Heart left ventricle (tissue), 16 donors: Measurements from ENCODE around the gene FAM120B. TPM values are rescaled to one million over a fixed set of nuclear protein-coding genes. Genes with fewer than 3 reads are reported as not detected.
A peak's percentile ranks its signal among the peaks of the same experiment; 100 is the strongest.

Experiments
- ATAC-seq, 4 donors: fragments of 200-7000 bp; cut with Tn5 transposase; one replicate each; pipeline ENCODE4 v1.9.1; 2020 to 2022; ENCODE audit warnings: moderate library complexity in 4 of 4, mild to moderate bottlenecking in 3 of 4, moderate number of reproducible peaks in 1 of 4
- DNase-seq, 5 donors: peaks; one replicate each; pipeline ENCODE4 v3.0.0-alpha.2; 2020
- H3K27ac ChIP-seq, 12 donors: fragments of 200-600 bp; sonication (generic) in 4 of 12; one replicate each; pipeline versions ENCODE4 v1.5.0 to v1.8.0; 2016 to 2022; ENCODE audit warnings: mild to moderate bottlenecking in 2 of 12
- H3K27me3 ChIP-seq, 9 donors: fragments of 200-600 bp; sonication (generic) in 2 of 9; one replicate each; pipeline versions ENCODE4 v1.5.1 to v1.8.0; 2016 to 2022; ENCODE audit warnings: mild to moderate bottlenecking in 3 of 9
- H3K36me3 ChIP-seq, 9 donors: fragments of 200-600 bp; sonication (generic) in 2 of 9; one replicate each; pipeline versions ENCODE4 v1.5.0 to v1.8.0; 2018 to 2022; ENCODE audit warnings: mild to moderate bottlenecking in 2 of 9
- H3K4me1 ChIP-seq, 12 donors: fragments of 200-600 bp; sonication (generic) in 4 of 12; one replicate each; pipeline versions ENCODE4 v1.5.0 to v1.8.0; 2016 to 2022; ENCODE audit warnings: mild to moderate bottlenecking in 3 of 12
- H3K4me3 ChIP-seq, 12 donors: fragments of 200-600 bp; sonication (generic) in 4 of 12; one replicate each; pipeline versions ENCODE4 v1.5.0 to v1.8.0; 2017 to 2022; ENCODE audit warnings: mild to moderate bottlenecking in 9 of 12, moderate library complexity in 4 of 12
- H3K9me3 ChIP-seq, 12 donors: fragments of 200-600 bp; sonication (generic) in 4 of 12; one replicate each; pipeline versions ENCODE4 v1.5.0 to v1.8.0; 2016 to 2022; ENCODE audit warnings: mild to moderate bottlenecking in 1 of 12
- POLR2A ChIP-seq, 2 donors: fragments of 450-650 bp; IDR thresholded peaks; one replicate each; pipeline ENCODE4 v1.6.1; 2017; ENCODE audit warnings: antibody characterized with exemption in 2 of 2, mild to moderate bottlenecking in 2 of 2, moderate library complexity in 2 of 2
- WGBS, 4 donors: extraction: QIAGEN DNeasy Blood & Tissue Kit in 2 of 4; methylation state at CpG; one replicate each; pipeline versions ENCODE4 v1.1.5 to v1.1.7; 2013 to 2018; 5-methylcytosine and 5-hydroxymethylcytosine counted together
- intact Hi-C, 10 donors: fragments of 100-400 bp; cut with DNase I; formaldehyde crosslinking; loops; one replicate each; pipeline versions ENCODE4 v1.11.1 to v1.14.2; 2022
- polyA plus RNA-seq, 2 donors: library from polyadenylated mRNA; stranded (reverse); fragments of 200-250 nt; gene quantifications; one replicate each; pipeline ENCODE4 v1.2.3, GENCODE V29; 2013
- total RNA-seq, 9 donors: library from RNA; depleted of rRNA in 2 of 9; stranded (reverse); fragments of >200 nt in 2 of 9; fragmentation: NEBNext Ultra II Directional in 3 of 9; extraction: Animal tissue kit (Norgen Biotek cat#: 25700) in 3 of 9; gene quantifications; one replicate each; pipeline versions ENCODE4 v1.1.0 to v1.2.4, GENCODE V29; 2016 to 2023
- TF ChIP-seq, protein P1 (sequence below), 12 donors: fragments of 200-600 bp; sonication (generic) in 4 of 12; IDR thresholded peaks; one replicate each; pipeline versions ENCODE4 v1.5.0 to v1.8.0; 2018 to 2022; ENCODE audit warnings: antibody characterized with exemption in 12 of 12, mild to moderate bottlenecking in 5 of 12
- donor health status: ischemic (EF 13 %, LVEDD 7.1; RV severe dilation, severe dysfunction).
- donor health status: healthy with polysubstance abuse.
- donor health status: DM: no; HTN: yes; CAD: no.
- donor health status: DM: no; HTN: no; CAD: no.
- donor health status: ischemic (EF 25% LVEDD 6.9; RV normal size, moderate dysfunction).
- donor health status: ischemic (EF 25% LVEDD 5.7; RV mildly dilated, moderate dysfunction).
- donor health status: healthy.
- donor health status: DM: yes; HTN: yes; CAD: no.
- donor health status: ischemic (EF 35%, LVEDD 5.7; RV mildly dilated, moderate dysfunction).
- donor health status: nonischemic (EF 11% LVEDD 7.7; RV severe dilation, severe dysfunction).
- donor health status: DM: yes; HTN: yes; CAD: no.
- donor health status: PGD.
- donor health status: ischemic (EF 29% LVEDD 5.4; RV normal size, mild dysfunction).
- donor health status: nonischemic (EF 23%, LVEDD 6.1; RV moderate dilation, normal function).

The FAM120B gene
- total and polyA plus RNA-seq, 11 donors, result 6.6 to 29.4 (median 18.5) TPM

GRCh38 chr6:170278743-170279094 is 27.8 kb upstream of the FAM120B start:
- peaks cover 0 to 20% (median 15%) of the 10 kb centered on the region in 9 donors for H3K36me3 ChIP-seq
- ATAC-seq (no peak), DNase-seq (no peak)
- 47 to 61% (median 55%) methylated on average over 9 of the region's 9 CpGs for WGBS, 4 donors
- H3K9me3 ChIP-seq, result no peaks in the 10 kb centered on the region
- intact Hi-C loops, result loop anchor here in 3 of 10 donors (5.0 to 10.0 kb wide), 3 partner anchors 111 to 124 kb away; no protein-coding TSS in a partner anchor
- H3K4me1 ChIP-seq, result peaks cover 7 to 70% (median 37%) of the 10 kb centered on the region in 12 donors
- TF ChIP-seq POLR2A (IDR thresholded peaks at IDR 0.05), result no peak
- TF ChIP-seq, protein P1, sequence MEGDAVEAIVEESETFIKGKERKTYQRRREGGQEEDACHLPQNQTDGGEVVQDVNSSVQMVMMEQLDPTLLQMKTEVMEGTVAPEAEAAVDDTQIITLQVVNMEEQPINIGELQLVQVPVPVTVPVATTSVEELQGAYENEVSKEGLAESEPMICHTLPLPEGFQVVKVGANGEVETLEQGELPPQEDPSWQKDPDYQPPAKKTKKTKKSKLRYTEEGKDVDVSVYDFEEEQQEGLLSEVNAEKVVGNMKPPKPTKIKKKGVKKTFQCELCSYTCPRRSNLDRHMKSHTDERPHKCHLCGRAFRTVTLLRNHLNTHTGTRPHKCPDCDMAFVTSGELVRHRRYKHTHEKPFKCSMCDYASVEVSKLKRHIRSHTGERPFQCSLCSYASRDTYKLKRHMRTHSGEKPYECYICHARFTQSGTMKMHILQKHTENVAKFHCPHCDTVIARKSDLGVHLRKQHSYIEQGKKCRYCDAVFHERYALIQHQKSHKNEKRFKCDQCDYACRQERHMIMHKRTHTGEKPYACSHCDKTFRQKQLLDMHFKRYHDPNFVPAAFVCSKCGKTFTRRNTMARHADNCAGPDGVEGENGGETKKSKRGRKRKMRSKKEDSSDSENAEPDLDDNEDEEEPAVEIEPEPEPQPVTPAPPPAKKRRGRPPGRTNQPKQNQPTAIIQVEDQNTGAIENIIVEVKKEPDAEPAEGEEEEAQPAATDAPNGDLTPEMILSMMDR (IDR thresholded peaks at IDR 0.05), result no peak
- H3K4me3 ChIP-seq, result no peak overlapping the region
- peak overlapping the region in 5 of 12 donors; percentile 9 to 78 (median 42) for H3K27ac ChIP-seq
- H3K27me3 ChIP-seq, result no peaks in the 10 kb centered on the region

- no peak overlapping the region for H3K4me3 ChIP-seq
- H3K9me3 ChIP-seq, result no peaks in the 10 kb centered on the region
- H3K27ac ChIP-seq, result peak overlapping the region in 2 of 12 donors; percentile 64 to 73
- TF ChIP-seq, protein P1 (IDR thresholded peaks at IDR 0.05), result no peak
- TF ChIP-seq POLR2A (IDR thresholded peaks at IDR 0.05), result no peak
- peaks cover 0 to 26% (median 22%) of the 10 kb centered on the region in 9 donors for H3K36me3 ChIP-seq
- H3K4me1 ChIP-seq, result peaks cover 7 to 65% (median 37%) of the 10 kb centered on the region in 12 donors
- H3K27me3 ChIP-seq, result no peaks in the 10 kb centered on the region
- intact Hi-C loops, result loop anchor here in 3 of 10 donors (5.0 to 10.0 kb wide), 3 partner anchors 112 to 125 kb away; no protein-coding TSS in a partner anchor
- WGBS, 4 donors, result 88 to 92% (median 89%) methylated on average over 8 of the region's 8 CpGs
- ATAC-seq (no peak), DNase-seq (no peak)
These were observed 27.1 kb upstream of the FAM120B start for GRCh38 chr6:170279426-170279825.

DNA sequence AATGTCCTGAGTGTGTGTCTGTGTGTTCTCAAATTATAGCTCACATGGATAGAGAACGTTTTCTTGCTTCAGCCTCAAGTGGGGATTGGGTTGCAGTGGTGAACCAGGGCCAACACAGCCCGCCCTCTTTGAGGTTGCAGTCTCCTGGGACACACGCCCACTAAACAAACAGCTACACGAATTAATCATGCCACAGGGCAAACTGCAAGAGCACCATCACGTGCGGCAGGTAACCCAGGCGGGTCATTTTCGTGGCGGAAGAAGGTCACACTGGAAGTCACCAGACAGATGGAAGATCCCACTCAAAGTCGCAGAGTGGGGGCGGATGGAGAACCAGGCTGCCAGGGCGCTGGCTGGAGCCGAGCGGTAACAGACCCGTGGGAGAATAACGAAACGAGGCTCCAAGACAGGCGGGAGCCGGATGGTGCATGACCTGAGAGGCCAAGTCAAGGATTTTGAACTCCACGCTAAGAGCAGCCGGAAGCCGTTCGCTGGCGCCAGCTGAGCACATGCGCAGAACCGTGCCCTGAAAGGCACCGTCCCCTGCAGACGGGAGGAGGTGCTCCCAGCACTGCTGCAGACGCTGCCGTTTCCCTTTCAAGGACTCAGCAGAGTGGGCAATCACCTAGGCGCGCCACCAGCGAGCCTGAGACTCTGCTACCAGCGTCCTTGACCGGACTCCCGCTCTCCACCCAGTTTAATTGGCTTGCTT is 26.4 kb upstream of the FAM120B start:
- intact Hi-C loops, result loop anchor here in 6 of 10 donors (5.0 to 10.0 kb wide), 5 partner anchors 113 to 235 kb away; no protein-coding TSS in a partner anchor
- Histone ChIP-seq H3K27me3 (no peaks in the 10 kb centered on the region), H3K4me1 (peaks cover 7 to 58% (median 34%) of the 10 kb centered on the region in 12 donors), H3K9me3 (no peaks in the 10 kb centered on the region), H3K4me3 (peak overlapping the region in 8 of 12 donors; percentile 4 to 51 (median 32)), H3K27ac (peak overlapping the region in 8 of 12 donors; percentile 23 to 73 (median 58)), H3K36me3 (peaks cover 0 to 33% (median 28%) of the 10 kb centered on the region in 9 donors)
- ATAC-seq, result peak; percentile 32 to 75 (median 58)
- 61 to 74% (median 66%) methylated on average over 36 of the region's 36 CpGs for WGBS, 4 donors
- TF ChIP-seq POLR2A (IDR thresholded peaks at IDR 0.05), result no peak
- TF ChIP-seq, protein P1 (IDR thresholded peaks at IDR 0.05), result peak in 1 of 12 donors; percentile 12
- peak in 3 of 5 donors; percentile 74 to 81 (median 76) for DNase-seq

DNA sequence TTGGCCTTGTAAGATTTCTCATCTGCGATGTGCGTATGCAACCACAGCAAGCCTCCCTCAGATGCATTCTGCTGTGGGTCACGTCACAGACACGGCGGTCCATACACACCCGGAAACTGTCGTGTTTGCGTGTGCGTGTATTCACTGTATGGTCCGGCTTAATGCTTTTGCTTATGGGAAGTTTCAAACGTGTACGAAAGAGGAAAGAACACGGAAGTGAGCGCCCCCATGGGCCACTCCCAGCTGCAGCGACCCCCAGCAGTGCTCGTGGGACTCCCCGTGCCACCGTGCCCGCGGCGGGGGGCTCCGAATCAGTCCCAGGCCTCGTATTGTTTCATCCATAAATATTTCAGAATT is 25.9 kb upstream of the FAM120B start:
- H3K9me3 ChIP-seq, result no peaks in the 10 kb centered on the region
- no peaks in the 10 kb centered on the region for H3K27me3 ChIP-seq
- peak overlapping the region in 8 of 12 donors; percentile 4 to 51 (median 32) for H3K4me3 ChIP-seq
- peaks cover 7 to 56% (median 29%) of the 10 kb centered on the region in 12 donors for H3K4me1 ChIP-seq
- intact Hi-C loops, result loop anchor here in 4 of 10 donors (10.0 kb wide), 3 partner anchors 126 to 236 kb away; no protein-coding TSS in a partner anchor
- 64 to 80% (median 73%) methylated on average over 23 of the region's 23 CpGs for WGBS, 4 donors
- DNase-seq (no peak), ATAC-seq (peak in 1 of 4 donors; percentile 4)
- H3K27ac ChIP-seq, result peak overlapping the region in 3 of 12 donors; percentile 23 to 73 (median 64)
- peaks cover 0 to 37% (median 32%) of the 10 kb centered on the region in 9 donors for H3K36me3 ChIP-seq
- TF ChIP-seq, protein P1 (IDR thresholded peaks at IDR 0.05), result no peak
- TF ChIP-seq POLR2A (IDR thresholded peaks at IDR 0.05), result no peak
